HL-60 (cell line): ENCODE results near the gene WDR35.
"Not testable (repeated sequence)": the region's sequence is repeated elsewhere in the genome, so short reads cannot be mapped to it uniquely, and the experiment has no call there.

Experiments used
- CTCF ChIP-seq: IDR thresholded peaks from one replicate; pipeline ENCODE4 v1.5.1; 2011; ENCODE audit warnings: low read length, control low read depth, inconsistent platforms; ENCODE audit not compliant: insufficient read depth
- GABPA ChIP-seq: IDR thresholded peaks from 2 replicates; pipeline ENCODE4 v1.6.1; 2012; ENCODE audit warnings: low read depth
- POLR2AphosphoS5 ChIP-seq: IDR thresholded peaks from 2 replicates; pipeline ENCODE4 v1.6.1; 2012; ENCODE audit warnings: low read depth
- REST ChIP-seq: IDR thresholded peaks from 2 replicates; pipeline ENCODE4 v1.6.1; 2012; ENCODE audit warnings: low read depth; ENCODE audit not compliant: insufficient replicate concordance

GRCh38 chr2:19927816-19928215, 62.1 kb downstream of the WDR35 start:
- not testable (repeated sequence) for TF ChIP-seq CTCF, REST, GABPA, POLR2AphosphoS5
